ENCODE results near the gene FHIT.

DNA sequence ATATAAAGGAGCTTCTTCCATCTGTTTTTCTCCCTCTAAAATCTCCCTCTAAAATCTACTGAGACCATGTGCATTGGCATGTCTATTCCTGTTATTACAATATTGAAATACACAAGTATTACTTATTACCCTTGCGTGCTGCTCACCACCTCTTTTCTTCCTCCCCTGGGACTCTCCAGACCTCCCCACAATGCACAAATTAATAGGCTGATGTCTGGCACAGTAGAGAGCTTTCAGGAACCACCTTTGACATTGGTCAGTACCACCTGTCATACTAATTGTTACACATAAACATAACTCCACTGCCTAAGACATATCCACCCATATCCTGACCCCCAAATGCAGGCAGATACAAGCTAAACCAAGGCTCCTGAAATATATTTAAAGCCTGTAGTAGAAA is 722.6 kb downstream of the FHIT start:
- TF ChIP-seq POLR2AphosphoS5 (IDR thresholded peaks at IDR 0.05; ENCODE audit: low read depth, low read length) = no peak
- TF ChIP-seq, protein P1, sequence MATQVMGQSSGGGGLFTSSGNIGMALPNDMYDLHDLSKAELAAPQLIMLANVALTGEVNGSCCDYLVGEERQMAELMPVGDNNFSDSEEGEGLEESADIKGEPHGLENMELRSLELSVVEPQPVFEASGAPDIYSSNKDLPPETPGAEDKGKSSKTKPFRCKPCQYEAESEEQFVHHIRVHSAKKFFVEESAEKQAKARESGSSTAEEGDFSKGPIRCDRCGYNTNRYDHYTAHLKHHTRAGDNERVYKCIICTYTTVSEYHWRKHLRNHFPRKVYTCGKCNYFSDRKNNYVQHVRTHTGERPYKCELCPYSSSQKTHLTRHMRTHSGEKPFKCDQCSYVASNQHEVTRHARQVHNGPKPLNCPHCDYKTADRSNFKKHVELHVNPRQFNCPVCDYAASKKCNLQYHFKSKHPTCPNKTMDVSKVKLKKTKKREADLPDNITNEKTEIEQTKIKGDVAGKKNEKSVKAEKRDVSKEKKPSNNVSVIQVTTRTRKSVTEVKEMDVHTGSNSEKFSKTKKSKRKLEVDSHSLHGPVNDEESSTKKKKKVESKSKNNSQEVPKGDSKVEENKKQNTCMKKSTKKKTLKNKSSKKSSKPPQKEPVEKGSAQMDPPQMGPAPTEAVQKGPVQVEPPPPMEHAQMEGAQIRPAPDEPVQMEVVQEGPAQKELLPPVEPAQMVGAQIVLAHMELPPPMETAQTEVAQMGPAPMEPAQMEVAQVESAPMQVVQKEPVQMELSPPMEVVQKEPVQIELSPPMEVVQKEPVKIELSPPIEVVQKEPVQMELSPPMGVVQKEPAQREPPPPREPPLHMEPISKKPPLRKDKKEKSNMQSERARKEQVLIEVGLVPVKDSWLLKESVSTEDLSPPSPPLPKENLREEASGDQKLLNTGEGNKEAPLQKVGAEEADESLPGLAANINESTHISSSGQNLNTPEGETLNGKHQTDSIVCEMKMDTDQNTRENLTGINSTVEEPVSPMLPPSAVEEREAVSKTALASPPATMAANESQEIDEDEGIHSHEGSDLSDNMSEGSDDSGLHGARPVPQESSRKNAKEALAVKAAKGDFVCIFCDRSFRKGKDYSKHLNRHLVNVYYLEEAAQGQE (IDR thresholded peaks at IDR 0.05; ENCODE audit: insufficient read depth in 1 of 2, low read depth in 2 of 2, low read length in 2 of 2) = no peak
- no peak for TF ChIP-seq FOXP2 (optimal IDR thresholded peaks at IDR 0.05; ENCODE audit: borderline replicate concordance, extremely low read depth, extremely low read length, insufficient read depth)
- no peak for TF ChIP-seq TAF1 (IDR thresholded peaks at IDR 0.05; ENCODE audit: borderline replicate concordance, insufficient read depth, low read length)
- TF ChIP-seq SIN3A (IDR thresholded peaks at IDR 0.05; ENCODE audit: borderline replicate concordance, insufficient read depth, low read length) = no peak
